Panc1 (cell line): ENCODE data around the gene FBXL16. TPM values are rescaled to one million over a fixed set of nuclear protein-coding genes. Genes with fewer than 3 reads are reported as not detected.

ENCODE experiments used
- ATAC-seq: fragments of 200-7000 bp; cut with Tn5 transposase; 2 replicates; pipeline ENCODE4 v1.9.1; 2020; ENCODE audit warnings: mild to moderate bottlenecking, moderate library complexity
- BruUV-seq: library from RNA; stranded (reverse); fragments of 400-500 nt; replicated peaks from 2 replicates; lab custom pipeline; 2021; lab: Mats Ljungman, UMichigan
- CTCF ChIA-PET: fragments of 300-600 bp; sonication (Branson Sonifier 250); formaldehyde crosslinking; loops from one replicate; lab custom pipeline; 2022; ENCODE audit warnings: antibody characterized with exemption; lab: Charles Lee
- POLR2A ChIA-PET: fragments of 300-600 bp; sonication (Branson Sonifier 250); formaldehyde crosslinking; loops from one replicate; lab custom pipeline; 2022; ENCODE audit warnings: antibody characterized with exemption; lab: Charles Lee
- DNase-seq: peaks from one replicate; pipeline ENCODE4 v3.0.0-alpha.2; 2010; ENCODE audit warnings: low read depth, low spot score
- H3K27ac ChIP-seq: 2 replicates; pipeline ENCODE4 v1.5.1; 2011; ENCODE audit warnings: mild to moderate bottlenecking, low read length, inconsistent platforms
- H3K27me3 ChIP-seq: fragments of 200-500 bp; sonication (Bioruptor generic); 2 replicates; pipeline ENCODE4 v1.6.0; 2014; ENCODE audit warnings: low read length, inconsistent platforms; ENCODE audit not compliant: control insufficient read depth, insufficient read depth
- H3K36me3 ChIP-seq: fragments of 200-500 bp; sonication (Bioruptor generic); 2 replicates; pipeline ENCODE4 v1.5.1; 2014; ENCODE audit warnings: inconsistent platforms, mild to moderate bottlenecking, low read length, moderate library complexity; ENCODE audit not compliant: control insufficient read depth, insufficient read depth
- H3K4me1 ChIP-seq: 2 replicates; pipeline ENCODE4 v1.5.1; 2011; ENCODE audit warnings: inconsistent platforms, mild to moderate bottlenecking, low read length, moderate library complexity; ENCODE audit not compliant: control insufficient read depth, insufficient read depth
- H3K4me3 ChIP-seq, 2 experiments: 2 replicates each; pipeline ENCODE4 v1.5.1; 2011 to 2012; ENCODE audit warnings: low read depth in 2 of 2, low read length in 2 of 2, mild to moderate bottlenecking in 2 of 2, inconsistent platforms in 1 of 2, moderate library complexity in 1 of 2
- H3K9me3 ChIP-seq: fragments of 200-500 bp; sonication (Bioruptor generic); 2 replicates; pipeline ENCODE4 v1.5.1; 2014; ENCODE audit warnings: low read depth, mild to moderate bottlenecking, inconsistent platforms, low read length, moderate library complexity; ENCODE audit not compliant: control insufficient read depth, insufficient read depth
- POLR2AphosphoS5 ChIP-seq: IDR thresholded peaks from 2 replicates; pipeline ENCODE4 v1.6.1; 2012; ENCODE audit warnings: mild to moderate bottlenecking, low read depth, low read length, moderate library complexity
- REST ChIP-seq, 2 experiments: IDR thresholded peaks; 2 replicates each; pipeline ENCODE4 v1.6.1; 2011 to 2012; ENCODE audit warnings: low read depth in 2 of 2, control low read depth in 1 of 2, low read length in 1 of 2, mild to moderate bottlenecking in 1 of 2, moderate library complexity in 1 of 2; ENCODE audit not compliant: insufficient read depth in 1 of 2
- SIN3A ChIP-seq: IDR thresholded peaks from 2 replicates; pipeline ENCODE4 v1.6.1; 2012; ENCODE audit warnings: low read depth, mild to moderate bottlenecking, low read length, moderate library complexity, borderline replicate concordance; ENCODE audit not compliant: insufficient read depth
- TCF7L2 ChIP-seq: IDR thresholded peaks from 2 replicates; pipeline ENCODE4 v1.6.1; 2011; ENCODE audit warnings: mild to moderate bottlenecking, low read depth, low read length, inconsistent platforms
- in situ Hi-C: cut with HindIII; loops from 2 replicates; pipeline ENCODE4 v1.10.0; 2016; ENCODE audit warnings: low sequenced_read_pairs, low pct_unique_long_range_greater_than_20kb
- intact Hi-C: fragments of 100-400 bp; cut with micrococcal nuclease; formaldehyde crosslinking; loops from one replicate; pipeline ENCODE4 v1.10.0; 2022; ENCODE audit not compliant: unreplicated experiment
- total RNA-seq: library from RNA; stranded (reverse); gene quantifications from one replicate; pipeline ENCODE4 v1.2.1, GENCODE V29; 2021; ENCODE audit not compliant: unreplicated experiment
- TF ChIP-seq, protein P1 (sequence below): fragments of 450-650 bp; IDR thresholded peaks from 2 replicates; pipeline ENCODE4 v1.5.1; 2017; ENCODE audit warnings: mild to moderate bottlenecking

The FBXL16 gene
- total RNA-seq, 1 experiment from 2014 or later, result 28.0 TPM

DNA sequence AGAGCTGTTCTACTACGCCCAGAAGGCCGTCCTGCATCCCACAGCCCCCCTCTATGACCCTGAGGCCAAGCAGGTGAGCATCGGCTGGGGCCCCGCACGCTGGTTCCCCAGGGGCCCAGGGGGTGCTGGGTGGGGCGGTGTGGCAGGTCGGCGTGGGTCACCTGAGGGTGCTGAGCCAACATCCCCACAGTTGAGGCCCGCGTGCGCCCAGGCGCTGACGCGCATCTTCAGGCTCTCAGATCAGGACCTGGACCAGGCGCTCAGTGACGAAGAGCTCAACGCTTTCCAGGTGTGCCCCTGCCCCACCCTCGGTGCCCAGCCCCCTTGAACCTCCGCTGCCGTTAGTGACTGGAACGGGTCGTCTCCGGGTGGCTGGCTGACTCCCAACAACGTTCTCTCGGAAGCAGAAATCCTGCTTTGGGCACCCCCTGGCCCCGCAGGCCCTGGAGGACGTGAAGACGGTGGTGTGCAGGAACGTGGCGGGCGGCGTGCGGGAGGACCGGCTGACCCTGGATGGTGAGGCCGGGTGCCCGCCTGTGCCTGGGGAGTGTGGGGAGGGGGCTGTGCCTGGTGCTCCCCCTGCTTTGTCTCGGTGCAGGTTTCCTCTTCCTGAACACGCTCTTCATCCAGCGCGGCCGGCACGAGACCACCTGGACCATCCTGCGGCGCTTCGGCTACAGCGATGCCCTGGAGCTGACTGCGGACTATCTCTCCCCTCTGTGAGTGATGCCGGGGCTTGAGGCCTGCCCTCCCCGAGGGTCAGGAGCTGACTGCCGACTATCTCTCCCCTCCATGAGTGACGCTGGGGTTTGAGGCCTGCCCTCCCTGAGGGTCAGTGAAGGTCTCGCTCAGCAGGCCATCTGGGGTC is 34.9 kb downstream of the FBXL16 start:
- no peaks in the 10 kb centered on the region for H3K9me3 ChIP-seq
- intact Hi-C loops (no loop called here), in situ Hi-C loops (no loop called here)
- no peak for TF ChIP-seq POLR2AphosphoS5
- TF ChIP-seq SIN3A, result no peak
- TF ChIP-seq TCF7L2, result no peak
- no peak for TF ChIP-seq REST (IDR thresholded peaks at IDR 0.05; ENCODE audit: insufficient read depth in 1 of 2, low read depth in 2 of 2, low read length in 1 of 2)
- TF ChIP-seq, protein P1, sequence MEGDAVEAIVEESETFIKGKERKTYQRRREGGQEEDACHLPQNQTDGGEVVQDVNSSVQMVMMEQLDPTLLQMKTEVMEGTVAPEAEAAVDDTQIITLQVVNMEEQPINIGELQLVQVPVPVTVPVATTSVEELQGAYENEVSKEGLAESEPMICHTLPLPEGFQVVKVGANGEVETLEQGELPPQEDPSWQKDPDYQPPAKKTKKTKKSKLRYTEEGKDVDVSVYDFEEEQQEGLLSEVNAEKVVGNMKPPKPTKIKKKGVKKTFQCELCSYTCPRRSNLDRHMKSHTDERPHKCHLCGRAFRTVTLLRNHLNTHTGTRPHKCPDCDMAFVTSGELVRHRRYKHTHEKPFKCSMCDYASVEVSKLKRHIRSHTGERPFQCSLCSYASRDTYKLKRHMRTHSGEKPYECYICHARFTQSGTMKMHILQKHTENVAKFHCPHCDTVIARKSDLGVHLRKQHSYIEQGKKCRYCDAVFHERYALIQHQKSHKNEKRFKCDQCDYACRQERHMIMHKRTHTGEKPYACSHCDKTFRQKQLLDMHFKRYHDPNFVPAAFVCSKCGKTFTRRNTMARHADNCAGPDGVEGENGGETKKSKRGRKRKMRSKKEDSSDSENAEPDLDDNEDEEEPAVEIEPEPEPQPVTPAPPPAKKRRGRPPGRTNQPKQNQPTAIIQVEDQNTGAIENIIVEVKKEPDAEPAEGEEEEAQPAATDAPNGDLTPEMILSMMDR, result no peak
- DNase-seq, result no peak
- peaks cover 28% of the 10 kb centered on the region for H3K4me1 ChIP-seq
- H3K27ac ChIP-seq, result no peak overlapping the region
- TSS peak; percentile 50 for BruUV-seq
- no peak overlapping the region for H3K4me3 ChIP-seq
- ChIA-PET POLR2A (no interaction called here), CTCF (no interaction called here)
- no peaks in the 10 kb centered on the region for H3K27me3 ChIP-seq
- H3K36me3 ChIP-seq, result peaks cover 3% of the 10 kb centered on the region; the same call in 1 of the 2 replicates
- no peak for ATAC-seq

DNA sequence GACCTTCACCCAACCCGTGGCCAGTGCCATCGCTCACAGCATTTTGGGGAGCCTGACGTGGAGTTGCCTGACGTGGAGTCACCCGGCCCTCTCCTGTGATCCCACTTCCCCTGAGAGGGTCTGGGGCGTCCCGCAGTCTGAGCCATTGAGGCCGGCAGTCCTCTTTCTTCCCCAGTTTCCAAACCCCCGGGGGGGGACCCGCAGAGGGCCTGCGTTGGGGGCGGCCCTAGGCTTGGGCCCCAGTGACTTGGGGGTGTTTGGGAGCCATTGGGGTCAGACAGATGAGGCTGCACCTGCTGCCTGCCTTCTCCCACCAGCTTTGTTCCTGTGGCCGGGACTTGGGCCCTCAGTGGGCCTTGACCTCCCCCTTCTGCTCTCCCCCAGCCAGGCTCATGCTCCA is 35.9 kb downstream of the FBXL16 start:
- BruUV-seq, result no TSS peak
- ATAC-seq (no peak), DNase-seq (no peak)
- Histone ChIP-seq H3K9me3 (no peaks in the 10 kb centered on the region), H3K27me3 (no peaks in the 10 kb centered on the region), H3K36me3 (peaks cover 3% of the 10 kb centered on the region; the same call in 1 of the 2 replicates), H3K4me1 (peaks cover 22% of the 10 kb centered on the region), H3K4me3 (no peak overlapping the region), H3K27ac (no peak overlapping the region)
- intact Hi-C loops (no loop called here), in situ Hi-C loops (no loop called here)
- CTCF ChIA-PET, result no interaction called here
- TF ChIP-seq POLR2AphosphoS5 (no peak), TCF7L2 (no peak), REST (IDR thresholded peaks at IDR 0.05; ENCODE audit: insufficient read depth in 1 of 2, low read depth in 2 of 2, low read length in 1 of 2) (no peak), SIN3A (no peak)
- TF ChIP-seq, protein P1, result no peak
- POLR2A ChIA-PET, result no interaction called here
